Common myeloid progenitor, CD34-positive (primary cell): Measurements from ENCODE around the gene TNIP1.
A peak's percentile ranks its signal among the peaks of the same experiment; 100 is the strongest.

Source experiments
- CTCF ChIA-PET: fragments of 350-600 bp; sonication (Branson Sonifier 250); formaldehyde crosslinking; loops from one replicate; lab custom pipeline; 2021; ENCODE audit warnings: antibody characterized with exemption; lab: Charles Lee
- POLR2A ChIA-PET: fragments of 350-600 bp; sonication (Branson Sonifier 250); formaldehyde crosslinking; loops from one replicate; lab custom pipeline; 2021; ENCODE audit warnings: antibody characterized with exemption; lab: Charles Lee
- DNase-seq, 3 donors: peaks; one replicate each; pipeline versions ENCODE4 v3.0.0 to v3.0.0-alpha.2; 2013
- H3K27ac ChIP-seq, 2 experiments: 1 replicate in 1 of 2; 2 replicates in 1 of 2; pipeline ENCODE4 v1.7.0; 2013; ENCODE audit warnings: inconsistent platforms in 2 of 2, low read length in 2 of 2, mild to moderate bottlenecking in 2 of 2, low read depth in 1 of 2, moderate library complexity in 1 of 2; ENCODE audit not compliant: severe bottlenecking in 2 of 2, insufficient read depth in 1 of 2, poor library complexity in 1 of 2
- H3K27me3 ChIP-seq, 5 experiments: replicated peaks in 2 of 5; 1 replicate in 3 of 5; 2 replicates in 2 of 5; pipeline versions ENCODE4 v1.6.1 to v1.7.0; 2013; ENCODE audit warnings: low read length in 4 of 5, mild to moderate bottlenecking in 2 of 5, moderate library complexity in 2 of 5, inconsistent platforms in 1 of 5; ENCODE audit not compliant: insufficient read depth in 5 of 5, control insufficient read depth in 4 of 5
- H3K36me3 ChIP-seq, 4 experiments: 1 replicate in 2 of 4; 2 replicates in 2 of 4; pipeline versions ENCODE4 v1.6.1 to v1.7.0; 2013; ENCODE audit warnings: low read length in 3 of 4, control low read depth in 1 of 4, mild to moderate bottlenecking in 1 of 4; ENCODE audit not compliant: control insufficient read depth in 4 of 4, insufficient read depth in 4 of 4
- H3K4me1 ChIP-seq, 4 experiments: 1 replicate in 3 of 4; 2 replicates in 1 of 4; pipeline versions ENCODE4 v1.6.1 to v1.7.1; 2013; ENCODE audit warnings: low read length in 3 of 4, mild to moderate bottlenecking in 3 of 4, control low read depth in 1 of 4, inconsistent platforms in 1 of 4, moderate library complexity in 1 of 4; ENCODE audit not compliant: control insufficient read depth in 4 of 4, insufficient read depth in 4 of 4; ENCODE audit errors: control extremely low read depth in 1 of 4
- H3K4me3 ChIP-seq, 7 experiments: 1 replicate in 4 of 7; 2 replicates in 3 of 7; pipeline versions ENCODE4 v1.5.1 to v1.7.0; 2013; ENCODE audit warnings: mild to moderate bottlenecking in 7 of 7, low read length in 6 of 7, moderate library complexity in 6 of 7, inconsistent platforms in 2 of 7, low read depth in 2 of 7, control low read depth in 1 of 7; ENCODE audit not compliant: insufficient read depth in 4 of 7, control insufficient read depth in 1 of 7; ENCODE audit errors: extremely low read depth in 1 of 7
- H3K9me3 ChIP-seq, 5 experiments: 1 replicate in 4 of 5; 2 replicates in 1 of 5; pipeline versions ENCODE4 v1.6.1 to v1.7.1; 2013; ENCODE audit warnings: low read length in 4 of 5, mild to moderate bottlenecking in 2 of 5, inconsistent platforms in 1 of 5, low read depth in 1 of 5, moderate library complexity in 1 of 5; ENCODE audit not compliant: control insufficient read depth in 4 of 5, insufficient read depth in 2 of 5; ENCODE audit errors: control extremely low read depth in 1 of 5
- WGBS: methylation state at CpG from one replicate; pipeline ENCODE4 v1.1.5; 2013; ENCODE audit not compliant: insufficient coverage; 5-methylcytosine and 5-hydroxymethylcytosine counted together

The TNIP1 gene

DNA sequence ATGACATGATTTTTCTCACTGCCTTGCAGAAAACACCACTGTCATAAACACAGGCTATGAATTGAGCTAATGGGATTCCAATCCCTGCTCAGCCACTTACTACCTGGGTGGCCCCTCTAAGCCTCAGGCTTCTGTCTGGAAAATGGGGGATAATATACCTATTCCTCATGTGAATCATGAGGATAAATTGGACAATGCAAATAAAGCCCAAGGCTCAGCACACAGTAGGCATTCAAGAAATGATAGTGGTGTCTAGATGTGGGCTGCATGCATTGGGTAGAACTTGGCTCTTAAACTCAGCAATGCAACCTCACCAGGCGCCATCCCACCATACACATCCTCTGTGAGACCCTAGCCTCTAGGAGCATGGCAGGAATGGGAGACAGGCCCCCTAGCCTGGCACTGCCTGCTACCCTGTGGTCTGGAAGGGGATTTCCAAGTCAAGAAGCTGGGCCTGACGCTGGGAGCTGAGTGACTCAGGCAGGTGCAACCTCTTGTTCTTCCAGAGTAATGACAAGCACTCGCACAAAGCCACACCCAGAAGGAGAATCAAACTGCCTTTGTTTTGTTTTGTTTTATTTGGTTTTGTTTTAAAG, 2.3 kb upstream of the TNIP1 start:
- 40% methylated on average over 1 of the region's 3 CpGs for WGBS
- H3K4me1 ChIP-seq, result peaks cover 25 to 72% (median 67%) of the 10 kb centered on the region in 4 experiments
- H3K36me3 ChIP-seq, result peaks cover 0 to 7% (median 2%) of the 10 kb centered on the region in 4 experiments
- H3K27me3 ChIP-seq, result no peaks in the 10 kb centered on the region
- CTCF ChIA-PET, result interaction anchor here (0.6 to 45.7 kb wide), 9 partner anchors 9 to 89 kb away, joined by 3 to 1757 read pairs (median 3); no protein-coding TSS in a partner anchor
- POLR2A ChIA-PET, result interaction anchor here (1.0 kb wide), 1 partner anchor 10 kb away, joined by 3 read pairs; no protein-coding TSS in a partner anchor
- peak; percentile 64 to 91 (median 91) for DNase-seq
- peak overlapping the region in 1 of 2 experiments; percentile 99 for H3K27ac ChIP-seq
- no peaks in the 10 kb centered on the region for H3K9me3 ChIP-seq
- H3K4me3 ChIP-seq, result no peak overlapping the region

- Histone ChIP-seq H3K27me3 (no peaks in the 10 kb centered on the region), H3K4me3 (peak overlapping the region in 4 of 7 experiments; percentile 31 to 90 (median 82)), H3K27ac (peak overlapping the region; percentile 99), H3K4me1 (peaks cover 25 to 74% (median 68%) of the 10 kb centered on the region in 4 experiments), H3K36me3 (peaks cover 0 to 14% (median 6%) of the 10 kb centered on the region in 4 experiments), H3K9me3 (no peaks in the 10 kb centered on the region)
- POLR2A ChIA-PET, result interaction anchor here (1.0 kb wide), 1 partner anchor 11 kb away, joined by 3 read pairs; no protein-coding TSS in a partner anchor
- CTCF ChIA-PET, result interaction anchor here (1.5 to 45.7 kb wide), 6 partner anchors 11 to 31 kb away, joined by 4 to 1757 read pairs (median 11); no protein-coding TSS in a partner anchor
- 95% methylated on average over 6 of the region's 6 CpGs for WGBS
- peak in 2 of 3 donors; percentile 43 to 64 for DNase-seq
Observed at GRCh38 chr5:151082282-151082902, 1.6 kb upstream of the TNIP1 start.

DNA sequence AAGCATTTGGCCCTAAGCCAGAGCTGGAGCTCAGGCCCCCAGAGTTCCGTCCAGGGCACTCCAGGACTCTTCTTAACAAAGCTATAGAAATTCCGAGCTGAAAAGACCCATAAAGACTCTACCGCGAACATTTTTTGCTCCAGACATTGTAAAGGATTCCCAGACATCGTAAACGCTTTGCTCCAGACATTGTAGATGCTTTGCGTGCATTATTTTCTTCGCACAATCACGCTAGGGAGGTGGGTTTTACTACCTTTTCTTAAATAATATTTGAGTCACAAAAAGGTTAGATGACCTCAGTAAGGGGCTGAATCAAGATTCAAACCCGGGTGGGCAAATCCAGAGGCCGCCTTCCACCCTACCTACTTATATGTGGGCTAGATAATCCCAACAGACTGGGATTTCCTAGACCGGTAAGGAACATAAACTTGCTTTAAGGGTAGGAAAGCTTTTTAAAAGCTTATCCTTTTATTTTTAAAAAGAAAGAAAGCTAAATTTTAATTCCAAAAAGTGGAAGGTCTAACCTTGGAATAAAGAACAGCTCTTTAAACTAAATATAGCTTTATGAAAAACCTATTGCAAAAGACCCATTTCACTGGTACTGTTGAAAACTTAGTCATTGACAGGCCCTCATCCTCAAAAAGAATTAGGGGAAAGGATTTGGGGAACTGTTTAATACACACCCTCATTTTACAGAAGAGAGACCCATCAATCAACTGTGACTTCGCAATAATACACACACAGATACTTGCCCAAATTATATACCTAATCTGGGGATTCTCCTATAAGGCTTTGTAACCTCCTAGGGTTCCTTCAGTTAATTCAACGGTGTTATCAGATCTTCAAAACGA, 822 bp upstream of the TNIP1 start:
- peaks cover 25 to 69% (median 61%) of the 10 kb centered on the region in 4 experiments for H3K4me1 ChIP-seq
- peak overlapping the region; percentile 99 for H3K27ac ChIP-seq
- ChIA-PET POLR2A (interaction anchor here (0.7 to 1.7 kb wide), 3 partner anchors 11 to 171 kb away, joined by 3 to 7 read pairs (median 4); partner anchors contain the start of gene GM2A), CTCF (interaction anchor here (1.4 to 45.7 kb wide), 6 partner anchors 10 to 34 kb away, joined by 4 to 1757 read pairs (median 11); no protein-coding TSS in a partner anchor)
- H3K36me3 ChIP-seq, result peaks cover 0 to 21% (median 9%) of the 10 kb centered on the region in 4 experiments
- 3% methylated on average over 5 of the region's 15 CpGs for WGBS
- no peaks in the 10 kb centered on the region for H3K9me3 ChIP-seq
- DNase-seq, result peak in 2 of 3 donors; percentile 37 to 57
- H3K4me3 ChIP-seq, result peak overlapping the region; percentile 77 to 90 (median 83)
- no peaks in the 10 kb centered on the region for H3K27me3 ChIP-seq

GRCh38 chr5:151079838-151080612, 809 bp downstream of the TNIP1 start:
- no peaks in the 10 kb centered on the region for H3K9me3 ChIP-seq
- DNase-seq, result peak in 1 of 3 donors; percentile 35
- 1% methylated on average over 16 of the region's 21 CpGs for WGBS
- H3K27me3 ChIP-seq, result no peaks in the 10 kb centered on the region
- POLR2A ChIA-PET, result interaction anchor here (1.1 to 1.7 kb wide), 6 partner anchors 9 to 19 kb away, joined by 3 to 7 read pairs (median 4); no protein-coding TSS in a partner anchor
- peaks cover 0 to 21% (median 10%) of the 10 kb centered on the region in 4 experiments for H3K36me3 ChIP-seq
- H3K4me1 ChIP-seq, result peaks cover 18 to 62% (median 52%) of the 10 kb centered on the region in 4 experiments
- peak overlapping the region; percentile 77 to 90 (median 83) for H3K4me3 ChIP-seq
- H3K27ac ChIP-seq, result peak overlapping the region; percentile 99
- CTCF ChIA-PET, result interaction anchor here (0.6 to 45.7 kb wide), 7 partner anchors 17 to 33 kb away, joined by 3 to 1757 read pairs (median 5); no protein-coding TSS in a partner anchor

GRCh38 chr5:151078490-151079262, 2.2 kb downstream of the TNIP1 start:
- 68% methylated on average over 13 of the region's 16 CpGs for WGBS
- CTCF ChIA-PET, result interaction anchor here (1.0 to 45.7 kb wide), 5 partner anchors 9 to 35 kb away, joined by 5 to 1757 read pairs (median 6); no protein-coding TSS in a partner anchor

More at GRCh38 chr5:151078490-151079262, 2.2 kb downstream of the TNIP1 start:
- peak in 2 of 3 donors; percentile 62 to 76 for DNase-seq
- peak overlapping the region; percentile 27 to 50 for H3K27ac ChIP-seq
- H3K4me3 ChIP-seq, result peak overlapping the region in 5 of 7 experiments; percentile 5 to 86 (median 36)
- no peaks in the 10 kb centered on the region for H3K9me3 ChIP-seq
- POLR2A ChIA-PET, result interaction anchor here (0.6 kb wide), 1 partner anchor 20 kb away, joined by 3 read pairs; no protein-coding TSS in a partner anchor
- no peaks in the 10 kb centered on the region for H3K27me3 ChIP-seq
- peaks cover 0 to 25% (median 12%) of the 10 kb centered on the region in 4 experiments for H3K36me3 ChIP-seq
- H3K4me1 ChIP-seq, result peaks cover 18 to 60% (median 51%) of the 10 kb centered on the region in 4 experiments
